GM12892 (cell line): ENCODE results near the gene IRGC.

Experiments used
- POLR2A ChIP-seq: IDR thresholded peaks from 2 replicates; pipeline ENCODE4 v1.6.1; 2011; ENCODE audit warnings: low read depth, low read length, control low read depth
- POLR2AphosphoS5 ChIP-seq: IDR thresholded peaks from 2 replicates; pipeline ENCODE4 v1.6.1; 2011; ENCODE audit warnings: low read depth, low read length, control low read depth

DNA sequence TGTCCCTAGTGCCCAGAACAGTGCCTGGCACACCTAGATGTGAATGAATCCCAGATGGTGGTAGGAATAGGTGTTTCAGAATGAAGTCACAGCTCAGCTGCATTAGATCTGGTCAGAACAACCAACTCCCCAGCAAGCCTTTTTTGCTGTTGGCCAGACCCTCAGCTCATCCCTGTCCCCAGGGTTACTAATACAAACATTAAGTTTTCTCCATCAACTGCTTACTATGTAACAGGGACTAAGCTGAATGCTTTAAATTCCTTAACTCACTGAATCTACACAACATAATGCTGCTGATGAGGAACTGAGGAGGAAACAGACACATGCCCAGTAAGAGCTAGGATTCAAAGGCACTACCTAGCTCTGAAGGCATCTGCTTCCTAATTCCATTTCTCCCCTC lies 20.1 kb downstream of the IRGC start:
- TF ChIP-seq POLR2AphosphoS5: no peak
- TF ChIP-seq POLR2A: no peak
